Thyroid gland (tissue), 4 donors: ENCODE measurements around the gene FAM229B.

Experiments
- CTCF ChIP-seq, 6 experiments: fragments of 200-600 bp in 3 of 6; fragments of 450-650 bp in 3 of 6; sonication (generic) in 3 of 6; IDR thresholded peaks; one replicate each; pipeline ENCODE4 v1.5.1; 2016 to 2019; ENCODE audit warnings: antibody characterized with exemption in 6 of 6, mild to moderate bottlenecking in 2 of 6, inconsistent platforms in 1 of 6, moderate library complexity in 1 of 6
- POLR2A ChIP-seq, 2 donors: fragments of 450-650 bp; IDR thresholded peaks; one replicate each; pipeline ENCODE4 v1.6.1; 2017; ENCODE audit warnings: antibody characterized with exemption in 2 of 2, mild to moderate bottlenecking in 2 of 2, moderate library complexity in 1 of 2

- TF ChIP-seq CTCF (IDR thresholded peaks at IDR 0.05): no peak
- TF ChIP-seq POLR2A (IDR thresholded peaks at IDR 0.05): no peak
These were observed 9.5 kb downstream of the FAM229B start for GRCh38 chr6:112096901-112097300.
